ENCODE results near the gene PEX11A.

Gene PEX11A

GRCh38 chr15:89674526-89674925 is 16.0 kb downstream of the PEX11A start:
- no peak for DNase-seq

- DNase-seq, result no peak
Measured at GRCh38 chr15:89673165-89673512, 17.4 kb downstream of the PEX11A start.

GRCh38 chr15:89672221-89673164 is 18.1 kb downstream of the PEX11A start:
- DNase-seq, result no peak

- no peak for DNase-seq
Measured at GRCh38 chr15:89671687-89672086, 18.9 kb downstream of the PEX11A start.

GRCh38 chr15:89670971-89671560 is 19.5 kb downstream of the PEX11A start:
- DNase-seq, result no peak

GRCh38 chr15:89669941-89670340 is 20.6 kb downstream of the PEX11A start:
- DNase-seq, result no peak

- no peak for DNase-seq
Measured at GRCh38 chr15:89669309-89669865, 21.2 kb downstream of the PEX11A start.

GRCh38 chr15:89668171-89668570 is 22.4 kb downstream of the PEX11A start:
- no peak for DNase-seq

- no peak for DNase-seq
Measured at GRCh38 chr15:89667706-89667960, 22.9 kb downstream of the PEX11A start.

- no peak for DNase-seq
Measured at GRCh38 chr15:89666858-89667705, 23.5 kb downstream of the PEX11A start.

- DNase-seq, result no peak
Measured at GRCh38 chr15:89666184-89666857, 24.2 kb downstream of the PEX11A start.

- no peak for DNase-seq
Measured at GRCh38 chr15:89665449-89666181, 24.9 kb downstream of the PEX11A start.

- DNase-seq, result peak; percentile 7
Measured at GRCh38 chr15:89664441-89665350, 25.9 kb downstream of the PEX11A start.

- no peak for DNase-seq
Measured at GRCh38 chr15:89662893-89663626, 27.5 kb downstream of the PEX11A start.

- no peak for DNase-seq
Measured at GRCh38 chr15:89660556-89660955, 30.0 kb downstream of the PEX11A start.

GRCh38 chr15:89659295-89659694 is 31.3 kb downstream of the PEX11A start:
- DNase-seq, result no peak

- no peak for DNase-seq
Measured at GRCh38 chr15:89657686-89658200, 32.8 kb downstream of the PEX11A start.

GRCh38 chr15:89656116-89656815 is 34.3 kb downstream of the PEX11A start:
- no peak for DNase-seq

Measured in NCI-H774 (cell line).